OCI-LY7 (cell line): ENCODE data around the gene BSPRY. TPM values are rescaled to one million over a fixed set of nuclear protein-coding genes. Genes with fewer than 3 reads are reported as not detected.

Experiments
- BruUV-seq: library from RNA; stranded (reverse); fragments of 400-500 nt; replicated peaks from 2 replicates; lab custom pipeline; 2021; lab: Mats Ljungman, UMichigan
- CTCF ChIA-PET: fragments of 300-600 bp; sonication (Branson Sonifier 250); formaldehyde crosslinking; loops from one replicate; lab custom pipeline; 2022; ENCODE audit warnings: antibody characterized with exemption; ENCODE audit not compliant: unreplicated experiment; lab: Charles Lee
- POLR2A ChIA-PET: fragments of 300-600 bp; sonication (Branson Sonifier 250); formaldehyde crosslinking; loops from one replicate; lab custom pipeline; 2022; ENCODE audit warnings: antibody characterized with exemption; lab: Charles Lee
- DNase-seq: peaks from one replicate; pipeline ENCODE4 v3.0.0-alpha.2; 2015; ENCODE audit warnings: low spot score
- H2AFZ ChIP-seq: fragments of 200-600 bp; sonication (generic), shearing (Covaris generic); 2 replicates; pipeline ENCODE4 v1.6.1; 2014; ENCODE audit warnings: mild to moderate bottlenecking, antibody characterized with exemption, low read length, moderate library complexity
- H3K27ac ChIP-seq: fragments of 200-600 bp; sonication (generic); 2 replicates; pipeline ENCODE4 v1.5.1; 2014; ENCODE audit warnings: mixed run types, low read depth, mild to moderate bottlenecking, moderate library complexity, low read length, inconsistent platforms; ENCODE audit not compliant: poor library complexity, severe bottlenecking
- H3K36me3 ChIP-seq: fragments of 200-600 bp; sonication (generic); 2 replicates; pipeline ENCODE4 v1.6.1; 2014; ENCODE audit warnings: mild to moderate bottlenecking, antibody characterized with exemption, low read length, moderate library complexity, mixed read lengths; ENCODE audit not compliant: insufficient read depth
- H3K4me1 ChIP-seq: fragments of 200-600 bp; sonication (generic); 2 replicates; pipeline ENCODE4 v1.5.1; 2014; ENCODE audit warnings: mild to moderate bottlenecking, low read length; ENCODE audit not compliant: insufficient read depth, poor library complexity, severe bottlenecking
- H3K4me2 ChIP-seq: fragments of 200-600 bp; sonication (generic); 2 replicates; pipeline ENCODE4 v1.6.1; 2014; ENCODE audit warnings: mild to moderate bottlenecking, low read length
- H3K4me3 ChIP-seq: fragments of 200-600 bp; sonication (generic); 2 replicates; pipeline ENCODE4 v1.5.1; 2014; ENCODE audit warnings: mild to moderate bottlenecking, low read depth, low read length; ENCODE audit not compliant: poor library complexity, severe bottlenecking
- H3K79me2 ChIP-seq: fragments of 200-600 bp; sonication (generic); 2 replicates; pipeline ENCODE4 v1.6.1; 2016; ENCODE audit warnings: low read depth, mild to moderate bottlenecking, low read length, moderate library complexity, mixed read lengths; ENCODE audit not compliant: insufficient read depth
- H3K9me2 ChIP-seq: fragments of 200-600 bp; sonication (generic); 2 replicates; pipeline ENCODE4 v1.6.1; 2016; ENCODE audit warnings: mild to moderate bottlenecking, low read length, mixed read lengths; ENCODE audit not compliant: insufficient read depth
- H3K9me3 ChIP-seq: fragments of 200-600 bp; sonication (generic); 2 replicates; pipeline ENCODE4 v1.6.1; 2014; ENCODE audit warnings: mild to moderate bottlenecking, mixed run types, low read length, mixed read lengths
- H4K20me1 ChIP-seq: fragments of 200-600 bp; sonication (generic); 2 replicates; pipeline ENCODE4 v1.6.1; 2014; ENCODE audit warnings: mild to moderate bottlenecking, antibody characterized with exemption, low read length, moderate library complexity, mixed read lengths; ENCODE audit not compliant: insufficient read depth
- CTCF ChIP-seq: fragments of 200-600 bp; sonication (generic); conservative IDR thresholded peaks from 2 replicates; pipeline ENCODE4 v1.5.1; 2014; ENCODE audit warnings: mild to moderate bottlenecking, antibody characterized with exemption, low read length, moderate library complexity, mixed read lengths
- EZH2phosphoT487 ChIP-seq: fragments of 200-600 bp; sonication (generic); IDR thresholded peaks from 2 replicates; pipeline ENCODE4 v1.6.1; 2018; ENCODE audit warnings: low read depth, borderline replicate concordance, mild to moderate bottlenecking, mixed run types, antibody characterized with exemption, low read length, moderate library complexity, mixed read lengths
- intact Hi-C: fragments of 100-400 bp; cut with micrococcal nuclease; formaldehyde crosslinking; loops from one replicate; pipeline ENCODE4 v1.10.0; 2022; ENCODE audit not compliant: unreplicated experiment
- total RNA-seq, 2 experiments: library from RNA; depleted of rRNA in 1 of 2; stranded (reverse); fragments of >200 nt in 1 of 2; shearing (Covaris generic) in 1 of 2; gene quantifications; 2 replicates each; pipeline ENCODE4 v1.2.3, GENCODE V29; 2014 to 2022

Gene BSPRY
- total RNA-seq, 2 experiments from 2014 or later = 0.54 to 0.82 TPM

DNA sequence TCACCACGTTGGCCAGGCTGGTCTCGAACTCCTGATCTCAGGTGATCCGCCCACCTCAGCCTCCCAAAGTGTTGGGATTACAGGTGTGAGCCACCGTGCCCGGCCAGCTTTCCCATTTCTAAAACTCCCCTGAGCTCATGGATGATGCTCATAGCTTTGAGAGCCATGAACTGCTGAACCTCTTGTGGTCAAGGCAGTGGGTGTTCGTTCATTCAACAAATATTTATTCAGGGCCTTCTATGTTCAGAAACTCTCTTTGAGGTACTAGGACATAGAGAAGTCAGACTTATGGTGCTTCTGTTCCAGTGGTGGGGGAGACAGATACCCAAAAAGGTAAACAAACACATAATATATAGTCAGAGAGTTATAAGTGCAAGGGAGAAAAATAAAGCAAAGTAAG lies 2.7 kb downstream of the BSPRY start:
- peaks cover 19% of the 10 kb centered on the region for H3K4me1 ChIP-seq
- DNase-seq = no peak
- TF ChIP-seq CTCF = no peak
- no peak for TF ChIP-seq EZH2phosphoT487
- intact Hi-C loops = no loop called here
- ChIA-PET CTCF (no interaction called here), POLR2A (interaction anchor here (0.6 to 4.6 kb wide), 4 partner anchors 12 to 120 kb away, joined by 3 to 31 read pairs (median 3); partner anchors contain the start of genes ALAD and WDR31)
- no peak overlapping the region for H3K27ac ChIP-seq
- H3K79me2 ChIP-seq = no peaks in the 10 kb centered on the region
- no peaks in the 10 kb centered on the region for H3K36me3 ChIP-seq
- no TSS peak for BruUV-seq
- no peaks in the 10 kb centered on the region for H3K9me3 ChIP-seq
- H3K9me2 ChIP-seq = no peaks in the 10 kb centered on the region
- no peak overlapping the region for H3K4me2 ChIP-seq
- no peak overlapping the region for H2AFZ ChIP-seq
- H4K20me1 ChIP-seq = no peaks in the 10 kb centered on the region
- no peak overlapping the region for H3K4me3 ChIP-seq

DNA sequence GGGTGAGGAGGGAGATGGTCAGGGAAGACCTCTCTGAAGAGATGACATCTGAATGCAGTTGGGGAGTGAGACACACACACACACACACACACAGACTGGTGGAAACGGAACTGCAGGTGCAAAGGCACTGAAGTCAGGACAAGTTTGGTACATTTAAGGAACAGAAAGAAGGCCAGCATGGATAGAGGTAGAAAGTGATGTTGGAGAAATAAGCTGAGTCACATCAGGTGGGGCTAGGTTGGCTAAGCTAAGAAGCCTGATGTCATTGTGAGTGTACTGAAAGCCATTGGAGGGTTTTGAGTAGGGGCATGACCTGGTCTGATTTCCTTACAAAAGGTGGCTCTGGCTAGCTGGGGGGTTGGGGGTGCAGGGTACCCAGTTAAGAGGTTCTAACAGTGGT lies 3.1 kb downstream of the BSPRY start:
- Histone ChIP-seq H3K27ac (no peak overlapping the region), H3K36me3 (no peaks in the 10 kb centered on the region), H4K20me1 (no peaks in the 10 kb centered on the region), H2AFZ (no peak overlapping the region), H3K79me2 (no peaks in the 10 kb centered on the region), H3K4me2 (no peak overlapping the region), H3K4me3 (no peak overlapping the region), H3K4me1 (peaks cover 19% of the 10 kb centered on the region), H3K9me3 (no peaks in the 10 kb centered on the region), H3K9me2 (no peaks in the 10 kb centered on the region)
- CTCF ChIA-PET = interaction anchor here (0.7 kb wide), 1 partner anchor 18 kb away, joined by 3 read pairs; no protein-coding TSS in a partner anchor
- peak; percentile 21 for DNase-seq
- POLR2A ChIA-PET = interaction anchor here (0.6 to 1.0 kb wide), 7 partner anchors 11 to 1978 kb away, joined by 3 to 4 read pairs (median 3); partner anchors contain the start of gene WDR31
- intact Hi-C loops = no loop called here
- TF ChIP-seq EZH2phosphoT487 (no peak), CTCF (no peak)
- no TSS peak for BruUV-seq

- Histone ChIP-seq H4K20me1 (no peaks in the 10 kb centered on the region), H2AFZ (no peak overlapping the region), H3K79me2 (no peaks in the 10 kb centered on the region), H3K4me1 (peaks cover 14% of the 10 kb centered on the region), H3K36me3 (no peaks in the 10 kb centered on the region), H3K9me2 (no peaks in the 10 kb centered on the region), H3K9me3 (no peaks in the 10 kb centered on the region), H3K27ac (no peak overlapping the region), H3K4me3 (no peak overlapping the region), H3K4me2 (no peak overlapping the region)
- BruUV-seq = no TSS peak
- TF ChIP-seq CTCF = peak; percentile 56
- TF ChIP-seq EZH2phosphoT487 = no peak
- intact Hi-C loops = no loop called here
- peak; percentile 33 for DNase-seq
- ChIA-PET POLR2A (interaction anchor here (0.6 kb wide), 2 partner anchors 51 to 1203 kb away, joined by 3 to 4 read pairs; no protein-coding TSS in a partner anchor), CTCF (no interaction called here)
Observed at GRCh38 chr9:113355040-113355596, 5.8 kb downstream of the BSPRY start.
